GM12891 (cell line): ENCODE results near the gene RBX1.
"Not testable (repeated sequence)": the region's sequence is repeated elsewhere in the genome, so short reads cannot be mapped to it uniquely, and the experiment has no call there.

Experiments used
- DNase-seq: peaks from one replicate; pipeline ENCODE4 v3.0.0; 2011; ENCODE audit warnings: low spot score; ENCODE audit not compliant: insufficient read length
- FAIRE-seq: peaks from 2 replicates; lab custom pipeline; 2011; peaks lifted over from hg19 to GRCh38; lab: Jason Lieb, UNC
- PAX5 ChIP-seq: IDR thresholded peaks from 2 replicates; pipeline ENCODE4 v1.6.1; 2011; ENCODE audit warnings: low read length, moderate library complexity, mild to moderate bottlenecking; ENCODE audit not compliant: insufficient read depth, severe bottlenecking
- POLR2A ChIP-seq: IDR thresholded peaks from 2 replicates; pipeline ENCODE4 v1.6.1; 2011; ENCODE audit warnings: low read depth, low read length, control low read depth
- POLR2AphosphoS5 ChIP-seq: IDR thresholded peaks from 2 replicates; pipeline ENCODE4 v1.6.1; 2011; ENCODE audit warnings: low read depth, low read length, control low read depth
- POU2F2 ChIP-seq: IDR thresholded peaks from 2 replicates; pipeline ENCODE4 v1.6.1; 2011; ENCODE audit warnings: low read depth, mild to moderate bottlenecking, control low read depth, low read length, moderate library complexity
- SPI1 ChIP-seq: IDR thresholded peaks from 2 replicates; pipeline ENCODE4 v1.6.1; 2011; ENCODE audit warnings: low read depth, low read length, control low read depth
- TAF1 ChIP-seq: IDR thresholded peaks from 2 replicates; pipeline ENCODE4 v1.6.1; 2011; ENCODE audit warnings: low read depth, low read length, control low read depth

RBX1 gene

DNA sequence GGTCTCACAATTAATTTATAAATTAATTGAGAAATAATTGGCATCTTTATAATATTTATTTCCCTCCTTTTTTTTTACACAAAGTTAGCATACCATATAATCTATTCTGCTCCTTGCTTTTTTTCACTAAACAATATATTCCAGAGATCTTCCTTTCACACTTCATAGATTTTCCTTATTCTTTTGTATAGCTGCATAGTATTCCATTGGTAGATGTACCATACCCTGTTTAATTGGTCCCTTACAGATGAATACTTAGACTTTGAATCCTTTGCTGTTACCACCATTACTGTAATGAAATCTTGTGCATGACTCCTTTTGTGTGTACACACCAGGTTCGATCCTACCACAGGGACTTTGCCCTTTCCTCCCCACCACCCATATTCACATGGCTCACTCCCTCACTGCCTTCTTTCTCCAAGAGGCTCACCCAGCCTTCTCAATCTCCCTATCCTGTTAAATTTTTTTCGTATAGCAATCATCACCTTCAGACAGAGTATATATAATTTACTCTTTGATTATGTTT, 48.9 kb downstream of the RBX1 start:
- DNase-seq: no peak
- no peak for FAIRE-seq
- TF ChIP-seq POLR2AphosphoS5 (no peak), POU2F2 (no peak), SPI1 (no peak), POLR2A (no peak), TAF1 (no peak), PAX5 (no peak)

DNA sequence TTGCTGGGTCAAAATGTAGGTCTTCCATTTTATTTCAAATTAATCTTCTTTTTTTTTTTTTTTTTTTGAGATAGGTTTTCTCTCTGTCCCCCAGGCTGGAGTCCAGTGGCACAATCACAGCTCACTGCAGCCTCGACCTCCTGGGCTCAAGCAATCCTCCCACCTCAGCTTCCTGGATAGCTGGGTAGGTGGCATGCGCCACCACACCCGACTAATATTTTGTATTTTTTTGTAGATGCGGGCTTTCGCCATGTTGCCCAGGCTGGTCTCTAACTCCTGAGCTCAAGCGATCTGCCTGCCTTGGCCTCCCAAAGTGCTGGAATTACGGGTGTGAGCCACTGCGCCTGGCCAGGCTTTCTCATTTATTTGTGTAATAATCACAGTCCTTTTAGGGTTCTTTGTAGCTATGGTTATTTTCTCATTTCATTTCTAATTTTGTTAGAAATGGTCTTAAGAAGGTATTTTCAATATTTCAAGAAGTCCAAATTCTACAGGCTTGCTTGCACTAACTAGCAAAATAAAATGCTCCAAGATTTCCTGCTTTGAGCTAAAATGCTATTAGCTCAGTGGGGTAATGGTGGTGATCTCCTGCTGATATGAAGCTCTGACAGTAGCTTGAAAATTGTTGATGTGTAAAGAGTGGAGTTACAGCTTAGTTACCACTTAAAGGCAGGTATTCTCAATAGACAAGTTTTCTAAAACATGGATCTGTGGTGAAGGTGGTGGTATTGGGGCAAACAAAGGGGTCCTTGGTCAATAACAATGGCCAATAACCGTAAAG, 50.0 kb downstream of the RBX1 start:
- no peak for FAIRE-seq
- TF ChIP-seq POU2F2 (no peak), POLR2A (no peak), SPI1 (no peak), TAF1 (no peak), PAX5 (no peak), POLR2AphosphoS5 (no peak)

DNA sequence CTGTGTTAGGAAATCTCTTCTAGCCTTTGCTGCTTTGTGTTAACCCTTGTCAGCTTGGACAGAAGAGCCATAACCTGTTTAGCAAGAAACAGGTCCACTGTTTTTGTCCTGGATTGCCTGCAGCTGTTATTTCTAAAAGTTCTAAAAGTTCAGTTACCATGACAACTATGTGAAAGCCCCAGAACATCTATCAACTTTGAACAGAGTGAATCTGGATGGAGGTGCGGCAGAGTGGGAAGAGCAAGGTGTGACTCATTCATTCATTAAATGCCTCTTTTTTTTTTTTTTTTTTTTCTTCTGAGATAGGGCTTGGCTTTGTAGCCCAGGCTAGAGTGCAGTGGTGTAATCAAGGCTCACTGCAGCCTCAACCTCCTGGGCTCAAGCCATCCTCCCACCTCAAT, 50.5 kb downstream of the RBX1 start:
- TF ChIP-seq SPI1 (no peak), POLR2AphosphoS5 (no peak), POLR2A (no peak), POU2F2 (no peak), PAX5 (no peak), TAF1 (no peak)

More for the DNA sequence above, 50.0 kb downstream of the RBX1 start:
- DNase-seq: no peak

DNA sequence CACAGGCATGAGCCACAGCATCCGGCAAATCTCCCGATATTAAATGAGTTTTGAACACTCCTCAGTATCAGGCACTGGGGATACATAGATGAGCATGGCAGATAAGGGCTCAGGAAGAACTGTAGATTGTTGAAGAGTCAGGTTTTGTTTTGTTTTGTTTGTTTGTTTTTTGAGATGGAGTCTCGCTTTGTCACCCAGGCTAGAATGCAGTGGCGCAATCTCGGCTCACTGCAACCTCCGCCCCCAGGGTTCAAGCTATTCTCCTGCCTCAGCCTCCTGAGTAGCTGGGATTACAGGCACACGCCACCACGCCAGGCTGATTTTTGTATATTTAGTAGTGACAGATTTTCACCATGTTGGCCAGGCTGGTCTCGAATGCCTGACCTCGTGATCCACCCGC, 51.2 kb downstream of the RBX1 start:
- not testable (repeated sequence) for DNase-seq

More for the DNA sequence above, 50.5 kb downstream of the RBX1 start:
- no peak for FAIRE-seq
- no peak for DNase-seq

GRCh38 chr22:41003066-41003465, 51.9 kb downstream of the RBX1 start:
- FAIRE-seq (no peak), DNase-seq (no peak)
- no peak for TF ChIP-seq POU2F2
- no peak for TF ChIP-seq TAF1
- TF ChIP-seq SPI1: no peak
- no peak for TF ChIP-seq POLR2AphosphoS5
- TF ChIP-seq PAX5: no peak
- no peak for TF ChIP-seq POLR2A

More for the DNA sequence above, 51.2 kb downstream of the RBX1 start:
- FAIRE-seq: not testable (repeated sequence)

- DNase-seq (no peak), FAIRE-seq (no peak)
- TF ChIP-seq SPI1 (no peak), POLR2AphosphoS5 (no peak), POU2F2 (no peak), POLR2A (no peak), TAF1 (no peak), PAX5 (no peak)
These were observed 52.8 kb downstream of the RBX1 start for GRCh38 chr22:41003976-41004375.

- no peak for FAIRE-seq
- no peak for DNase-seq
- TF ChIP-seq SPI1 (no peak), TAF1 (no peak), POLR2A (no peak), PAX5 (no peak), POU2F2 (no peak)
These were observed 58.2 kb downstream of the RBX1 start for GRCh38 chr22:41009222-41009948.

GRCh38 chr22:41015003-41015402, 63.8 kb downstream of the RBX1 start:
- no peak for FAIRE-seq
- TF ChIP-seq POLR2A: no peak
- no peak for TF ChIP-seq PAX5
- TF ChIP-seq TAF1: no peak
- no peak for TF ChIP-seq POLR2AphosphoS5
- TF ChIP-seq POU2F2: no peak
- TF ChIP-seq SPI1: no peak
- DNase-seq: no peak

DNA sequence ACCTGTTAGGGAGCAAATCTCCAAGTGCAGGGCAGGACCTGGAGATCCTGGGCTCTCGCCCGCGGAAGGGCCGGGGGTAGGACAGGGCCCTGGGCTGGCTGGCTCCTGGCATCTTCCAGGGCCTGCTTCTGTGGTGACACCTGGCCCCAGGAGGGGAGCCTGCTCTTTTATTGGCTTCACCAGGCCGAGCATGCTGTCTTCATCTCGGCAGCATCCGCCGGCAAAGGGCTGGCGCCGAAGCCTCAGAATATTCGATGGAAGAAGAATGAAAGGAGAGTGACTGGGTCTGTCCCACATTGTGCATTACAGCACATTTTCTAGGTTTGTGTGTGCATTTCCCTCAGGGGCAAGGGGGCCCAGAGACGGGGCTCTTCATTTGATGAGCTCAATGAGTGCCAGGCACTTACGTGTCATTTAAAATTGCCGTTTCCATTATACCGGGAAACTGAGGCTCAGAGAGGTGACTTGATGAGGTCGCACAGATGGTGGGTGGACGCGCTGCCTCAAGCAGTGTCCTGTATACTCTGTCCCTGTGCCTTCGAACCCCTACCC, 70.0 kb downstream of the RBX1 start:
- DNase-seq (no peak), FAIRE-seq (no peak)
- TF ChIP-seq POLR2A: no peak
